HG03460 (cell line): Measurements from ENCODE around the gene TAB2.

Experiments used
- ATAC-seq: cut with Tn5 transposase; IDR thresholded peaks from one replicate; pipeline ENCODE4 v1.9.1; 2021; ENCODE audit not compliant: unreplicated experiment

The TAB2 gene

GRCh38 chr6:149365197-149365596 is 47.7 kb downstream of the TAB2 start:
- ATAC-seq: no peak

- no peak for ATAC-seq
Measured at GRCh38 chr6:149366267-149366921, 48.9 kb downstream of the TAB2 start.

- ATAC-seq: no peak
Measured at GRCh38 chr6:149368065-149368464, 50.6 kb downstream of the TAB2 start.

GRCh38 chr6:149371154-149371553 is 53.6 kb downstream of the TAB2 start:
- no peak for ATAC-seq

GRCh38 chr6:149372062-149372461 is 54.5 kb downstream of the TAB2 start:
- no peak for ATAC-seq

GRCh38 chr6:149373511-149373910 is 56.0 kb downstream of the TAB2 start:
- ATAC-seq: no peak

- ATAC-seq: no peak
Measured at GRCh38 chr6:149379977-149380376, 62.5 kb downstream of the TAB2 start.

GRCh38 chr6:149380523-149380922 is 63.0 kb downstream of the TAB2 start:
- no peak for ATAC-seq

GRCh38 chr6:149383371-149383770 is 65.9 kb downstream of the TAB2 start:
- no peak for ATAC-seq

- ATAC-seq: no peak
Measured at GRCh38 chr6:149384464-149384863, 67.0 kb downstream of the TAB2 start.

GRCh38 chr6:149385998-149386646 is 68.6 kb downstream of the TAB2 start:
- ATAC-seq: no peak

- ATAC-seq: no peak
Measured at GRCh38 chr6:149387779-149388512, 70.4 kb downstream of the TAB2 start.

- ATAC-seq: no peak
Measured at GRCh38 chr6:149389509-149390297, 72.2 kb downstream of the TAB2 start.

GRCh38 chr6:149392093-149392492 is 74.6 kb downstream of the TAB2 start:
- no peak for ATAC-seq

- no peak for ATAC-seq
Measured at GRCh38 chr6:149392535-149392934, 75.0 kb downstream of the TAB2 start.

- ATAC-seq: no peak
Measured at GRCh38 chr6:149393002-149393679, 75.6 kb downstream of the TAB2 start.

GRCh38 chr6:149395185-149395584 is 77.7 kb downstream of the TAB2 start:
- no peak for ATAC-seq

GRCh38 chr6:149397384-149397783 is 79.9 kb downstream of the TAB2 start:
- ATAC-seq: no peak

GRCh38 chr6:149400050-149400449 is 82.5 kb downstream of the TAB2 start, which contains the start of gene SUMO4:
TSS of gene SUMO4 (plus strand) at chr6:149400262. CDS start at chr6:149400392, 130 bp downstream.
- ATAC-seq: no peak

- no peak for ATAC-seq
Measured at GRCh38 chr6:149403534-149403933, 86.0 kb downstream of the TAB2 start.
